ENCODE data around the gene STXBP6. TPM values are rescaled to one million over a fixed set of nuclear protein-coding genes. Genes with fewer than 3 reads are reported as not detected.
A peak's percentile ranks its signal among the peaks of the same experiment; 100 is the strongest.

STXBP6 gene
- total and polyA plus RNA-seq, 2 of the 13 experiments (the other 11 are each of a cell fraction or from before 2014, with no cell fraction given), result 35.3 to 42.8 TPM

DNA sequence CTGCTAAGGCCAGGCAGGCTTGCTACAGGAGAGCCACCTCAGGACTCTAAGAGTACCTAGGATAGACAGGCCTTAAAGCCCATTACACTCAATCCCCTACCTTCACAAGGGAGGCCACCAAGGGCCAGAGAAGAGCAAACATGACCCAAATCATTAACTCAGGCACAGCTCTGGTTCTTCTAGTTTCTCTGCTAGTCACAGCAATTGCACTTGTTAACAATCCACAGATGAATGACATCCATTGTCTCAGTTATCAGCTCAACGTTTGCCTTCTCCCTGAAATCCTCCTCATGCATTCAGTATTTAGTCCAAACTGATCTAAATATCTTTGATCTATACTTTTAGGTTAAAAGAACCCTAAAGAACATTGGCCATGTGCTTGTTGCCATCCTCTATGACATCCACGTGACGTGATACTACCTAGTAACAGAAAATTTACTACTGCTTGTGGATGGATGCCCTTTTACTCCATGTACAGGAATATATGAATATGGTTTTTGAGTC lies 164.5 kb downstream of the STXBP6 start (continued):
- TF ChIP-seq, protein P1, sequence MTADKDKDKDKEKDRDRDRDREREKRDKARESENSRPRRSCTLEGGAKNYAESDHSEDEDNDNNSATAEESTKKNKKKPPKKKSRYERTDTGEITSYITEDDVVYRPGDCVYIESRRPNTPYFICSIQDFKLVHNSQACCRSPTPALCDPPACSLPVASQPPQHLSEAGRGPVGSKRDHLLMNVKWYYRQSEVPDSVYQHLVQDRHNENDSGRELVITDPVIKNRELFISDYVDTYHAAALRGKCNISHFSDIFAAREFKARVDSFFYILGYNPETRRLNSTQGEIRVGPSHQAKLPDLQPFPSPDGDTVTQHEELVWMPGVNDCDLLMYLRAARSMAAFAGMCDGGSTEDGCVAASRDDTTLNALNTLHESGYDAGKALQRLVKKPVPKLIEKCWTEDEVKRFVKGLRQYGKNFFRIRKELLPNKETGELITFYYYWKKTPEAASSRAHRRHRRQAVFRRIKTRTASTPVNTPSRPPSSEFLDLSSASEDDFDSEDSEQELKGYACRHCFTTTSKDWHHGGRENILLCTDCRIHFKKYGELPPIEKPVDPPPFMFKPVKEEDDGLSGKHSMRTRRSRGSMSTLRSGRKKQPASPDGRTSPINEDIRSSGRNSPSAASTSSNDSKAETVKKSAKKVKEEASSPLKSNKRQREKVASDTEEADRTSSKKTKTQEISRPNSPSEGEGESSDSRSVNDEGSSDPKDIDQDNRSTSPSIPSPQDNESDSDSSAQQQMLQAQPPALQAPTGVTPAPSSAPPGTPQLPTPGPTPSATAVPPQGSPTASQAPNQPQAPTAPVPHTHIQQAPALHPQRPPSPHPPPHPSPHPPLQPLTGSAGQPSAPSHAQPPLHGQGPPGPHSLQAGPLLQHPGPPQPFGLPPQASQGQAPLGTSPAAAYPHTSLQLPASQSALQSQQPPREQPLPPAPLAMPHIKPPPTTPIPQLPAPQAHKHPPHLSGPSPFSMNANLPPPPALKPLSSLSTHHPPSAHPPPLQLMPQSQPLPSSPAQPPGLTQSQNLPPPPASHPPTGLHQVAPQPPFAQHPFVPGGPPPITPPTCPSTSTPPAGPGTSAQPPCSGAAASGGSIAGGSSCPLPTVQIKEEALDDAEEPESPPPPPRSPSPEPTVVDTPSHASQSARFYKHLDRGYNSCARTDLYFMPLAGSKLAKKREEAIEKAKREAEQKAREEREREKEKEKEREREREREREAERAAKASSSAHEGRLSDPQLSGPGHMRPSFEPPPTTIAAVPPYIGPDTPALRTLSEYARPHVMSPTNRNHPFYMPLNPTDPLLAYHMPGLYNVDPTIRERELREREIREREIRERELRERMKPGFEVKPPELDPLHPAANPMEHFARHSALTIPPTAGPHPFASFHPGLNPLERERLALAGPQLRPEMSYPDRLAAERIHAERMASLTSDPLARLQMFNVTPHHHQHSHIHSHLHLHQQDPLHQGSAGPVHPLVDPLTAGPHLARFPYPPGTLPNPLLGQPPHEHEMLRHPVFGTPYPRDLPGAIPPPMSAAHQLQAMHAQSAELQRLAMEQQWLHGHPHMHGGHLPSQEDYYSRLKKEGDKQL (CRISPR knock-in tag; IDR thresholded peaks at IDR 0.05; ENCODE audit: low read depth), result no peak; the same call in 1 of the 2 replicates
- TF ChIP-seq, protein P2, sequence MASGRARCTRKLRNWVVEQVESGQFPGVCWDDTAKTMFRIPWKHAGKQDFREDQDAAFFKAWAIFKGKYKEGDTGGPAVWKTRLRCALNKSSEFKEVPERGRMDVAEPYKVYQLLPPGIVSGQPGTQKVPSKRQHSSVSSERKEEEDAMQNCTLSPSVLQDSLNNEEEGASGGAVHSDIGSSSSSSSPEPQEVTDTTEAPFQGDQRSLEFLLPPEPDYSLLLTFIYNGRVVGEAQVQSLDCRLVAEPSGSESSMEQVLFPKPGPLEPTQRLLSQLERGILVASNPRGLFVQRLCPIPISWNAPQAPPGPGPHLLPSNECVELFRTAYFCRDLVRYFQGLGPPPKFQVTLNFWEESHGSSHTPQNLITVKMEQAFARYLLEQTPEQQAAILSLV (CRISPR knock-in tag; IDR thresholded peaks at IDR 0.05; ENCODE audit: borderline replicate concordance), result no peak
- TF ChIP-seq ZNF878 (CRISPR knock-in tag; IDR thresholded peaks at IDR 0.05) (no peak), GLI4 (CRISPR knock-in tag; IDR thresholded peaks at IDR 0.05; ENCODE audit: borderline replicate concordance) (no peak), NKX3-1 (CRISPR knock-in tag; IDR thresholded peaks at IDR 0.05) (no peak), ZBTB7A (CRISPR knock-in tag; IDR thresholded peaks at IDR 0.05) (no peak), SALL1 (CRISPR knock-in tag; IDR thresholded peaks at IDR 0.05) (peak; percentile 61; the same call in 1 of the 2 replicates), NFE2L2 (IDR thresholded peaks at IDR 0.05; ENCODE audit: low read length) (no peak), ZNF629 (CRISPR knock-in tag; conservative IDR thresholded peaks at IDR 0.05) (no peak; the same call in 1 of the 2 replicates), ZNF737 (CRISPR knock-in tag; IDR thresholded peaks at IDR 0.05; ENCODE audit: borderline replicate concordance) (no peak), TCF7 (IDR thresholded peaks at IDR 0.05; ENCODE audit: low read depth) (peak; percentile 58; the same call in 1 of the 2 replicates), GTF2F1 (IDR thresholded peaks at IDR 0.05; ENCODE audit: low read length) (no peak), ZNF230 (CRISPR knock-in tag; IDR thresholded peaks at IDR 0.05) (no peak), FOXK1 (CRISPR knock-in tag; IDR thresholded peaks at IDR 0.05; ENCODE audit: borderline replicate concordance, low read depth) (no peak), TRIM24 (CRISPR knock-in tag; IDR thresholded peaks at IDR 0.05) (no peak), NR2C2 (CRISPR knock-in tag; IDR thresholded peaks at IDR 0.05; ENCODE audit: borderline replicate concordance) (no peak)
- TF ChIP-seq, protein P3, sequence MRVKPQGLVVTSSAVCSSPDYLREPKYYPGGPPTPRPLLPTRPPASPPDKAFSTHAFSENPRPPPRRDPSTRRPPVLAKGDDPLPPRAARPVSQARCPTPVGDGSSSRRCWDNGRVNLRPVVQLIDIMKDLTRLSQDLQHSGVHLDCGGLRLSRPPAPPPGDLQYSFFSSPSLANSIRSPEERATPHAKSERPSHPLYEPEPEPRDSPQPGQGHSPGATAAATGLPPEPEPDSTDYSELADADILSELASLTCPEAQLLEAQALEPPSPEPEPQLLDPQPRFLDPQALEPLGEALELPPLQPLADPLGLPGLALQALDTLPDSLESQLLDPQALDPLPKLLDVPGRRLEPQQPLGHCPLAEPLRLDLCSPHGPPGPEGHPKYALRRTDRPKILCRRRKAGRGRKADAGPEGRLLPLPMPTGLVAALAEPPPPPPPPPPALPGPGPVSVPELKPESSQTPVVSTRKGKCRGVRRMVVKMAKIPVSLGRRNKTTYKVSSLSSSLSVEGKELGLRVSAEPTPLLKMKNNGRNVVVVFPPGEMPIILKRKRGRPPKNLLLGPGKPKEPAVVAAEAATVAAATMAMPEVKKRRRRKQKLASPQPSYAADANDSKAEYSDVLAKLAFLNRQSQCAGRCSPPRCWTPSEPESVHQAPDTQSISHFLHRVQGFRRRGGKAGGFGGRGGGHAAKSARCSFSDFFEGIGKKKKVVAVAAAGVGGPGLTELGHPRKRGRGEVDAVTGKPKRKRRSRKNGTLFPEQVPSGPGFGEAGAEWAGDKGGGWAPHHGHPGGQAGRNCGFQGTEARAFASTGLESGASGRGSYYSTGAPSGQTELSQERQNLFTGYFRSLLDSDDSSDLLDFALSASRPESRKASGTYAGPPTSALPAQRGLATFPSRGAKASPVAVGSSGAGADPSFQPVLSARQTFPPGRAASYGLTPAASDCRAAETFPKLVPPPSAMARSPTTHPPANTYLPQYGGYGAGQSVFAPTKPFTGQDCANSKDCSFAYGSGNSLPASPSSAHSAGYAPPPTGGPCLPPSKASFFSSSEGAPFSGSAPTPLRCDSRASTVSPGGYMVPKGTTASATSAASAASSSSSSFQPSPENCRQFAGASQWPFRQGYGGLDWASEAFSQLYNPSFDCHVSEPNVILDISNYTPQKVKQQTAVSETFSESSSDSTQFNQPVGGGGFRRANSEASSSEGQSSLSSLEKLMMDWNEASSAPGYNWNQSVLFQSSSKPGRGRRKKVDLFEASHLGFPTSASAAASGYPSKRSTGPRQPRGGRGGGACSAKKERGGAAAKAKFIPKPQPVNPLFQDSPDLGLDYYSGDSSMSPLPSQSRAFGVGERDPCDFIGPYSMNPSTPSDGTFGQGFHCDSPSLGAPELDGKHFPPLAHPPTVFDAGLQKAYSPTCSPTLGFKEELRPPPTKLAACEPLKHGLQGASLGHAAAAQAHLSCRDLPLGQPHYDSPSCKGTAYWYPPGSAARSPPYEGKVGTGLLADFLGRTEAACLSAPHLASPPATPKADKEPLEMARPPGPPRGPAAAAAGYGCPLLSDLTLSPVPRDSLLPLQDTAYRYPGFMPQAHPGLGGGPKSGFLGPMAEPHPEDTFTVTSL (CRISPR knock-in tag; IDR thresholded peaks at IDR 0.05; ENCODE audit: borderline replicate concordance), result peak; percentile 79; the same call in 1 of the 2 replicates

Data from HepG2 (cell line).